HG03196 (cell line): ENCODE results near the gene OR11G2.
"Not testable (repeated sequence)": the region's sequence is repeated elsewhere in the genome, so short reads cannot be mapped to it uniquely, and the experiment has no call there.

ENCODE experiments used
- ATAC-seq: cut with Tn5 transposase; IDR thresholded peaks from one replicate; pipeline ENCODE4 v1.9.1; 2021; ENCODE audit not compliant: unreplicated experiment

OR11G2 gene, protein sequence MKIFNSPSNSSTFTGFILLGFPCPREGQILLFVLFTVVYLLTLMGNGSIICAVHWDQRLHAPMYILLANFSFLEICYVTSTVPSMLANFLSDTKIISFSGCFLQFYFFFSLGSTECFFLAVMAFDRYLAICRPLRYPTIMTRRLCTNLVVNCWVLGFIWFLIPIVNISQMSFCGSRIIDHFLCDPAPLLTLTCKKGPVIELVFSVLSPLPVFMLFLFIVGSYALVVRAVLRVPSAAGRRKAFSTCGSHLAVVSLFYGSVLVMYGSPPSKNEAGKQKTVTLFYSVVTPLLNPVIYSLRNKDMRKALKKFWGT

GRCh38 chr14:20190596-20190995 lies at the start of gene OR11G2:
Gene OR11G2 (plus strand): TSS chr14:20190896. CDS start chr14:20197438, 6,542 bp downstream.
- ATAC-seq = no peak

- no peak for ATAC-seq
Observed at GRCh38 chr14:20143911-20144310, 46.8 kb upstream of the OR11G2 start.

DNA sequence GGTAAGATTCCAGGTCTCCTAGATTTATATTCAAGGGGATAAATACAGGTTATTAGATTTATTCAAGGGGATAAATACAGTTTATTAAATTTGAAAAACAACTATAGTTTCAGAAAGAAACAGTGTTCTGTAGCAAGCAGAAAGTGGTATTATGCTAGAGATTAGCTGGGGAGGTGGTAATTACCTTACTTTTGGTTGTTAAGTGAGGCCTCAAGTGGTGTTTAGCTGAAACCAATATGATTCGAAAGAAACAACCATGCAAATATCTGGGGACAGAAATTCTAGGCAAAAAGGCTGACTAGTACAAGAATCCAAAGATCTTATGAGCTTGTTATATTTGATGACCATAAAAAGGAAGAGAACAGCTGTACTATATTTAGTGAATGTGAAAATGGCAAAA lies 45.9 kb upstream of the OR11G2 start:
- ATAC-seq = no peak

- no peak for ATAC-seq
Observed at GRCh38 chr14:20164462-20164861, 26.2 kb upstream of the OR11G2 start.

DNA sequence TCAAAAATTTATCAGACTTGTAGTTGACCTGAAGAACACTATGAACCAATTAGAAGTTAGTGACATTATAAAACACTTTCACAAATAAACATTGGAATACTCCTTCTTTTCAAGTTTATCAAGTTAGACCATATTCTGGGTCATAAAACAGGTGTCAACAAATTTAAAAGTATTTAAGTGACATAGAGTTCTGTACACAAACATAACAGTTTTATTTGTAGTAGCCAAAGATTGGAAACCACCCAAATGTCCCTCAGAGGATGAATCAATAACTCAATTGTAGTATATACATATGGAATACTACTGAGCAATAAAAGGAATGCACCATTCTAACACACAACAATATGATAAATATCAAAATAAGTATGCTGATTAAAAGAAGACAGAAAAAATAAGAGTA lies 23.6 kb upstream of the OR11G2 start:
- ATAC-seq = no peak

DNA sequence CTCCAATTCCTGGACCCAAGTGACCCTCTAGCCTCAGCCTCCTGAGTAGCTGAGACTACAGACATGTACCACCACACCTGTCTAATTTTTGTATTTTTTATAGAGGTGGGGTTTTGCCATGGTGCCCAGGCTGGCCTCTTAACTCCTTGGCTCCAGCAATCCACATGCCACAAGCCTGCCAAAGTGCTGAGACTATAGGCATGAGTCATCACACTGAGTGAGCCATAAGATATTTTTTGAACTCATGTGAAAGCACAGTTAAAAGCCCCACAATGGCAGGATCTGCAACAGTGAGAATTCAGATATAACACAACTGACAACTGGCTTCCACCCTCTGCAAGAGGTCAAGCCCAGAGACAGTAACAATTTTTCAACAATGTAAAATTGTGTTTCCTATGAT lies 20.8 kb upstream of the OR11G2 start:
- not testable (repeated sequence) for ATAC-seq

GRCh38 chr14:20174205-20174604 lies 16.5 kb upstream of the OR11G2 start:
- ATAC-seq = not testable (repeated sequence)

DNA sequence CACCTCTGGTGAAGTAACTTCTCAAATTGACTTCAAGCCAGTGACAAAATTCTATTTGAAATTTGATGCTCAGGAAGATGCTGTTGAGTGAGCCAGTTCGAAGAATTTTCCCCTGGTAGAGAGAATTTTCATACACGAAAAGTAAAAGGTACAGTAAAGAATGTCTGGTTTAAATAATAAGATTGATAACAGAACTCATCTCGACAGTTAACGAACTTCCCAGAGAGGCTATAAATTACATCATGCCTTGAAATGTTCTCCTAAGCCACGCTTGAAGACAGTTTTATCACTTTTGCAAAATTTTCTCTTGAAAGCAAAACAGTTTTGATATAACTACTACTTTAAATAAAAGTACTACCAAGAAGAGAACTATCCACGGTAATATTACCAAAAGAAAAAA lies 14.4 kb upstream of the OR11G2 start:
- no peak for ATAC-seq

GRCh38 chr14:20177433-20177974 lies 13.2 kb upstream of the OR11G2 start:
- ATAC-seq = no peak

DNA sequence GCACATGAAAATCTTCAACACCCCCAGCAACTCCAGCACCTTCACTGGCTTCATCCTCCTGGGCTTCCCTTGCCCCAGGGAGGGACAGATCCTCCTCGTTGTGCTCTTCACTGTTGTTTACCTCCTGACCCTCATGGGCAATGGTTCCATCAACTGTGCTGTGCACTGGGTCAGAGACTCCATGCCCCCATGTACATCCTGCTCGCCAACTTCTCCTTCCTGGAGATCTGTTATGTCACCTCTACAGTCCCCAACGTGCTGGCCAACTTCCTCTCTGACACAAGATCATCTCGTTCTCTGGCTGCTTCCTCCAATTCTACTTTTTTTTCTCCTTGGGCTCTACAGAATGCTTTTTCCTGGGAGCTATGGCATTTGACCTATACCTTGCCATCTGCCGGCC lies 11.5 kb upstream of the OR11G2 start:
- no peak for ATAC-seq

- no peak for ATAC-seq
Observed at GRCh38 chr14:20179880-20180279, 10.8 kb upstream of the OR11G2 start.

DNA sequence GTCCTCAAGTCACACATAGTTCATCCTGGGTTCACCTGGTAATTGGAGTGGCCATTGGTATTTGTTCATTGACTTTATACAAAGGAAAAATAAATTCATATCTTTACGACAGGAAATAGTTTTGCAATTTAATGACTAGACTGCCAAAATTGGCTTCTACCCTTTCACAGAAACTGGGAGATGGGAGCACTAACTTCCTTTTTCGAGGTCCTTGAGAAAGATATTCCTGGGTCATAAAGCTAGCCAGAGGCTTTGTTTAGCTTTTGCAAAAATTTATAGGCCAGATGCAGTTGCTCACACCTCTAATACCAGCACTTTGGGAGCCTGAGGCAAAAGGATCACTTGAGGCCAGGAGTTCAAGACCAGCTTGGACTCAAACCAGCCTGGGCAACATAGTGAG lies 10.2 kb upstream of the OR11G2 start:
- no peak for ATAC-seq

GRCh38 chr14:20184181-20184580 lies 6.5 kb upstream of the OR11G2 start:
- ATAC-seq = no peak

DNA sequence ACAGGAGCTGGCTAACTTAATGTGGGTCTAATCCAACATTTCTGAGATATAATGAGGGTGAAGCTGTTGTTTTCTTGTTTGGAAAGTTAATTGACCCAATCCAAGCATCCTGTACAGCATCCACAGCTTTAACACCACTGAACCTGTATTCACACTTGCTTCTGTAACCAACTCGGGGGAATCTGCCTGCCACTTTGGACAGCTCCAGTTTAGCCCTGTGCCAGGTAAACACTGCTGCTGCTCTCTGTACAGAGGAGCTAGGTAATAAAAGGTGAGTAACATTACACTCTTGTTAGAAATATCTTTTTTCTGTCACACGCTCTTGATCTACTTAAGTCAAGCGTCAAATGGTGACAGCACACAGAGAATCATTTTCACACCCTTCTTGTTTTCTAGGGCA lies 700 bp downstream of the OR11G2 start:
- ATAC-seq = no peak

DNA sequence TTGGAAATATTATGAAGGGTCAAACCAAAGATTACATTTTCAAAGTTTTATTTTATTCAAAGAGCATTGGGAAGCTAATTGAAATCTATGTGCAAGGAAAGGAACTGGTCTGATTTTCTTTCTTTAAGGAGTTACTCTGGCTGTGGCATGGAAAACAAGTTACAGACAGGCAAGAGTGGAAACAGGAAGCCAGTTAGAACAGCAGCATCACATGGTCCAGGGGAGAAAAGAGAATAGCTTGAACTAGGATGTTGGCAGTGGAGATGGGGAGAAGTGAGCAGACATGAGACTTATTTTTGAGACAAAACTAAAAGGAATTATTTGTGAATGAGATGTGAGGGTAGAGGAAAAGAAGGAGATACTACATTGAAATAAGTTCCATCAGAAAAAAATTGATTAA lies 3.4 kb downstream of the OR11G2 start:
- ATAC-seq = no peak

GRCh38 chr14:20195170-20195569 lies 4.5 kb downstream of the OR11G2 start:
- not testable (repeated sequence) for ATAC-seq

DNA sequence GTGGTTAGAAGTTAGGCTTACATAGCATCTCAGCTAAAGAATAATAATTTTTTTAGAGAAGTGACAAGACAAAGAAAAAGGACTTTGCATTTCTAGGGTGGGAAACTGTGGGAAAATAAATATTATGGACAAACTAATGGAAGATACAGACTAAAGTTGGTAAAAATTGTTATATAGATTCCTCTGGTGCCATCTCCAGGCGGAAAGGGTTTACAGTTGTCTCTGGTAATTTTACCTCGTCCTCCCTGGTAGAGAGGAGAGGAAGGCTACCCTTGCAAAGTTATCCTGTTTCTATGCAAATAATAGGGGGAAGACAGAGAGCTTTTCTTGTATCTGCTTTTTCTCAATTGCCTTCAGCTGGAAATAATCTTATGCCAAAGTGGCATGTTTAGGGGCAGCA lies 5.2 kb downstream of the OR11G2 start:
- no peak for ATAC-seq

- no peak for ATAC-seq
Observed at GRCh38 chr14:20197459-20197858, 6.8 kb downstream of the OR11G2 start.

GRCh38 chr14:20198991-20199390 lies 8.3 kb downstream of the OR11G2 start:
- ATAC-seq = no peak

GRCh38 chr14:20204721-20205120 lies 14.0 kb downstream of the OR11G2 start:
- no peak for ATAC-seq

DNA sequence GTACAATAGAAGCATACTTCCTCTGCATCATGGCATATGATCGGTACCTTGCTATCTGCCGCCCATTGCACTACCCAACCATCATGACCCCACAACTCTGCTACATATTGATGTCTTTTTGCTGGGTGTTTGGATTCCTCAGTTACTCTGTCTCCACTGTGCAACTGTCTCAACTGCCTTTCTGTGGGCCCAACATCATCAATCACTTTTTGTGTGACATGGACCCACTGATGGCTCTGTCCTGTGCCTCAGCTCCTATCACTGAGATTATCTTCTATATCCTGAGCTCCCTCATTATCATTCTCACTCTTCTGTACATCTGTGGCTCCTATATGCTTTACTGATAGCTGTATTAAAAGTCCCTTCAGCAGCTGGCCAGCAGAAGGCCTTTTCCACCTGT lies 18.9 kb downstream of the OR11G2 start:
- no peak for ATAC-seq

DNA sequence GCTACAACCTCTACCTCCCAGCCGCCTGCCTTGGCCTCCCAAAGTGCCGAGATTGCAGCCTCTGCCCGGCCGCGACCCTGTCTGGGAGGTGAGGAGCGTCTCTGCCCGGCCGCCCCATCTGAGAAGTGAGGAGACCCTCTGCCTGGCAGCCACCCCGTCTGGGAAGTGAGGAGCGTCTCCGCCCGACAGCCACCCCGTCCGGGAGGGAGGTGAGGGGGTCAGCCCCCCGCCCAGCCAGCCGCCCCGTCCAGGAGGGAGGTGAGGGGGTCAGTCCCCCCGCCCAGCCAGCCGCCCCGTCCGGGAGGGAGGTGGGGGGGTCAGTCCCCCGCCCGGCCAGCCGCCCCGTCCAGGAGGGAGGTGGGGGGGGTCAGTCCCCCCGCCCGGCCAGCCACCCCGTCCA lies 21.7 kb downstream of the OR11G2 start:
- not testable (repeated sequence) for ATAC-seq

- ATAC-seq = no peak
Observed at GRCh38 chr14:20215196-20215595, 24.5 kb downstream of the OR11G2 start.
